Measurements from ENCODE around the gene HOXB5. TPM values are rescaled to one million over a fixed set of nuclear protein-coding genes. Genes with fewer than 3 reads are reported as not detected.

The HOXB5 gene
- total and polyA plus RNA-seq, 2 experiments from 2014 or later: 0.24 to 1.9 TPM

GRCh38 chr17:48587276-48588073 lies 6.1 kb downstream of the HOXB5 start:
- Histone ChIP-seq H3K4me1 (ENCODE audit: low read depth) (peaks cover 6% of the 10 kb centered on the region), H3K9me3 (ENCODE audit: low read depth) (no peaks in the 10 kb centered on the region), H3K27me3 (peaks cover 100% of the 10 kb centered on the region), H3K4me3 (no peak overlapping the region), H3K27ac (no peak overlapping the region), H3K36me3 (no peaks in the 10 kb centered on the region)
- no peak for DNase-seq (ENCODE audit: low read depth in 1 of 2, low spot score in 1 of 2)
- TF ChIP-seq CTCF (IDR thresholded peaks at IDR 0.05; ENCODE audit: low read depth, low read length): no peak

GRCh38 chr17:48586355-48587258 lies 7.0 kb downstream of the HOXB5 start:
- no peaks in the 10 kb centered on the region for H3K9me3 ChIP-seq (ENCODE audit: low read depth)
- H3K4me3 ChIP-seq: no peak overlapping the region
- H3K4me1 ChIP-seq (ENCODE audit: low read depth): peaks cover 6% of the 10 kb centered on the region
- TF ChIP-seq CTCF (IDR thresholded peaks at IDR 0.05; ENCODE audit: low read depth, low read length): no peak
- no peak overlapping the region for H3K27ac ChIP-seq
- DNase-seq (ENCODE audit: low read depth in 1 of 2, low spot score in 1 of 2): no peak
- peaks cover 100% of the 10 kb centered on the region for H3K27me3 ChIP-seq
- no peaks in the 10 kb centered on the region for H3K36me3 ChIP-seq

GRCh38 chr17:48584223-48584741 lies 9.3 kb downstream of the HOXB5 start:
- peaks cover 6% of the 10 kb centered on the region for H3K4me1 ChIP-seq (ENCODE audit: low read depth)

GRCh38 chr17:48583708-48584222 lies 9.8 kb downstream of the HOXB5 start:
- DNase-seq (ENCODE audit: low read depth in 1 of 2, low spot score in 1 of 2): no peak
- no peak for TF ChIP-seq CTCF (IDR thresholded peaks at IDR 0.05; ENCODE audit: low read depth, low read length)
- no peak overlapping the region for H3K4me3 ChIP-seq
- peaks cover 100% of the 10 kb centered on the region for H3K27me3 ChIP-seq
- no peak overlapping the region for H3K27ac ChIP-seq
- H3K36me3 ChIP-seq: no peaks in the 10 kb centered on the region
- H3K4me1 ChIP-seq (ENCODE audit: low read depth): peaks cover 6% of the 10 kb centered on the region
- H3K9me3 ChIP-seq (ENCODE audit: low read depth): no peaks in the 10 kb centered on the region

More at GRCh38 chr17:48584223-48584741, 9.3 kb downstream of the HOXB5 start:
- Histone ChIP-seq H3K27ac (no peak overlapping the region), H3K4me3 (no peak overlapping the region), H3K9me3 (ENCODE audit: low read depth) (no peaks in the 10 kb centered on the region), H3K27me3 (peaks cover 100% of the 10 kb centered on the region), H3K36me3 (no peaks in the 10 kb centered on the region)
- TF ChIP-seq CTCF (IDR thresholded peaks at IDR 0.05; ENCODE audit: low read depth, low read length): no peak
- no peak for DNase-seq (ENCODE audit: low read depth in 1 of 2, low spot score in 1 of 2)

- H3K4me1 ChIP-seq (ENCODE audit: low read depth): peaks cover 6% of the 10 kb centered on the region
- H3K9me3 ChIP-seq (ENCODE audit: low read depth): no peaks in the 10 kb centered on the region
- peaks cover 97% of the 10 kb centered on the region for H3K27me3 ChIP-seq
- no peak overlapping the region for H3K4me3 ChIP-seq
- no peaks in the 10 kb centered on the region for H3K36me3 ChIP-seq
- H3K27ac ChIP-seq: no peak overlapping the region
- TF ChIP-seq CTCF (IDR thresholded peaks at IDR 0.05; ENCODE audit: low read depth, low read length): no peak
- DNase-seq (ENCODE audit: low read depth in 1 of 2, low spot score in 1 of 2): no peak
These were observed 10.9 kb downstream of the HOXB5 start for GRCh38 chr17:48582750-48583069.
